Skeletal muscle cell (primary cell): ENCODE results near the gene KCNG1.

Experiments
- DNase-seq: peaks from one replicate; pipeline ENCODE4 v3.0.0-alpha.2; 2010; ENCODE audit warnings: low read depth
- H3K4me3 ChIP-seq: 2 replicates; pipeline ENCODE4 v1.5.1; 2011; ENCODE audit warnings: low read depth, mild to moderate bottlenecking, control low read depth, low read length, moderate library complexity

KCNG1 gene

GRCh38 chr20:50958615-50959542 is 64.0 kb downstream of the KCNG1 start, which contains the start of gene MOCS3:
MOCS3 (plus strand) TSS chr20:50958818; CDS start chr20:50958843, 25 bp downstream.
- H3K4me3 ChIP-seq, result peak within 1 kb of the TSS; percentile 86
- DNase-seq, result peak; percentile 76

GRCh38 chr20:50957798-50958614 is 64.9 kb downstream of the KCNG1 start, which contains the start of gene DPM1:
DPM1 (minus strand) TSS chr20:50958532; CDS start chr20:50958523, 9 bp downstream.
- peak within 1 kb of the TSS; percentile 86 for H3K4me3 ChIP-seq
- no peak for DNase-seq

GRCh38 chr20:50957276-50957675 is 65.6 kb downstream of the KCNG1 start:
- no peak for DNase-seq
- peak overlapping the region; percentile 86 for H3K4me3 ChIP-seq

GRCh38 chr20:50953821-50954220 is 69.1 kb downstream of the KCNG1 start:
- H3K4me3 ChIP-seq, result no peak overlapping the region
- no peak for DNase-seq
